HG03521 (cell line): ENCODE data around the gene DCBLD2.
"Not testable (repeated sequence)": the region's sequence is repeated elsewhere in the genome, so short reads cannot be mapped to it uniquely, and the experiment has no call there.

Experiments used
- ATAC-seq: cut with Tn5 transposase; IDR thresholded peaks from one replicate; pipeline ENCODE4 v1.9.1; 2021; ENCODE audit warnings: mild to moderate bottlenecking, moderate library complexity; ENCODE audit not compliant: unreplicated experiment

The DCBLD2 gene

GRCh38 chr3:98893740-98894139 is 7.8 kb downstream of the DCBLD2 start:
- no peak for ATAC-seq

- no peak for ATAC-seq
Observed at GRCh38 chr3:98892263-98892662, 9.2 kb downstream of the DCBLD2 start.

GRCh38 chr3:98890965-98891910 is 10.3 kb downstream of the DCBLD2 start:
- ATAC-seq, result no peak

GRCh38 chr3:98890181-98890835 is 11.2 kb downstream of the DCBLD2 start:
- ATAC-seq, result no peak

DNA sequence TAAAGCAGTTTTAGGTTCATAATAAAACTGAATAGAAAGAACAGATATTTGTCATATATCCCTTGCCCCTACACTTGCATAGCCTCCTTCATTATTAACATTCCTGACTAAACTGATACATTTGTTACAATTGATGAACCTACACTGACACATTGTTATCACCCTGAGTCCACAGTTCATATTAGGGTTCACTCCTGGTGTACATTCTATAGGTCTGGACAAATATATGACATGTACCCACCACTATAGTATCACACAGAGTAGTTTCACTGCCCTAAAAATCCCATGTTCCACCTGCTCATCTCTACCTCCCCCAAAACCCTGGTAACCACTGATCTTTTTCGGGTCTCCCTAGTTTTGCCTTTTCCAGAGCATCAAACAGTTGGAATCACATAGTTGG is 13.8 kb downstream of the DCBLD2 start:
- ATAC-seq, result no peak

GRCh38 chr3:98886525-98886924 is 15.0 kb downstream of the DCBLD2 start:
- no peak for ATAC-seq

DNA sequence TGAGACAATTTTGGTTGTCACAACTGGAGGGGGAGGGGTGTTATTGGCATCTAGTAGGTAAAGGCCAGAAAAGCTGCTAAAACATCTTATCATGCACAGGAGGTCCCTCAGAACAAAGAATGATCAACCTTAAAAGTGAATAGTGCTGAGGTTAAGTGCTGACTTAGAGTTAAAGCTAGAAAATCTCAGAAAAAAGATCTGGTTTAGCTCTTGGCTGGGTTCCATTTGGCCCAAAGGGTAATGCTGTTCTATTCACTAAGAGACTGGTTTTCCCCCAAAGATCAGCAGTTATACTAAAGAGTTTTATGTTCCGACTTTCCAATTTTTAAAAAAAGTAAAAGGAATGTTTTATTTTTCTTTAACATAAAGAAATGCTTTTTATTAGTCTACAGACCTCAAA is 15.6 kb downstream of the DCBLD2 start:
- no peak for ATAC-seq

DNA sequence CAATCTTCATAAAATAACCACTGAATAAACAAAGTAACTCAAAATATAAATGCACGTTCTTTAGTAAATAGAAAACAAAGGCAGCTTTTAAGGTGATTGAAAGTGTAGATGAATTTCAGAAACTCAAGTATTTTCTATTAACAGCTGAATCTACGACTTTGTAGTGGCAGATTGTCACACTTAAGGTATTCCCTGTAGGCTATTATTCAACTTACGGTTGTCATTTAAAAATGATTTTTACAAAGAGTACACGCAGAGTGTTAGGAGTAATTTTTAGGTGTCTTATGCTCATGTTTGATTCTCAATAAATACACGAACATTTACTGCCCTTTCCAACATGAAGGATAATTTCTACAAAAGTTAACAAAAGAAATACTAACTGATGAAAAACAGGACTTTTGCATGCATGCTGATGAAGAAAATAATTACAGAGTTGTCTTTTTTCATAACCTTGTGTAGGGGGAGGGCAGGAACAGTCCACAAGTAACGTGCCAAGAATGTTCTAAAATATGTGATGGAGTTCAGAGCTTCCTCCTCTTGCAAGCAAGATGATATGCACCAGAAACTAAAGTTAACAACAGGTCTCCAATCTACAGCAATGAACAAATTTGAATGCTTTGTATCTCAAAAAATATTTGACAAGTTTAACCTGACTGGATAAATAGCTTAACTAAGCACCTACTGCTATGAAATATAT is 16.7 kb downstream of the DCBLD2 start:
- no peak for ATAC-seq

GRCh38 chr3:98882614-98883333 is 18.7 kb downstream of the DCBLD2 start:
- ATAC-seq, result not testable (repeated sequence)

GRCh38 chr3:98877132-98877531 is 24.4 kb downstream of the DCBLD2 start:
- no peak for ATAC-seq

DNA sequence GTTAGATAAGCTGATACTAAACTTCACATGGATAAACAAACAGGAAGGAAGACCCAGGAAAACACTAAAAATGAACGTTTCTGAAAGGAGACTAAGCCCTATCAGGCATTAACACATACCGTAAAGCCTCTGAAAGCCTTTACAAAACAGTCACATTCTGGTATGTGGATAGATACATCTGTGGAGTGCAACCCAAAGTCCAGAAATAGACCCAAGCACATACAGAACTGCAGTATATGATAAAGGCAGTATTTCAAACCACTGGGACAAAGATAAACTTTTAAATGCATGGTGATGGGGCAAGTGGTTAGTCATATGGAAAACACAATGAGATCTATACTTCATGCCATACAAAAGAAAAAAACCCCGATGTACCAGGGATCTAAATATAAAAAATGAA is 26.0 kb downstream of the DCBLD2 start:
- no peak for ATAC-seq

DNA sequence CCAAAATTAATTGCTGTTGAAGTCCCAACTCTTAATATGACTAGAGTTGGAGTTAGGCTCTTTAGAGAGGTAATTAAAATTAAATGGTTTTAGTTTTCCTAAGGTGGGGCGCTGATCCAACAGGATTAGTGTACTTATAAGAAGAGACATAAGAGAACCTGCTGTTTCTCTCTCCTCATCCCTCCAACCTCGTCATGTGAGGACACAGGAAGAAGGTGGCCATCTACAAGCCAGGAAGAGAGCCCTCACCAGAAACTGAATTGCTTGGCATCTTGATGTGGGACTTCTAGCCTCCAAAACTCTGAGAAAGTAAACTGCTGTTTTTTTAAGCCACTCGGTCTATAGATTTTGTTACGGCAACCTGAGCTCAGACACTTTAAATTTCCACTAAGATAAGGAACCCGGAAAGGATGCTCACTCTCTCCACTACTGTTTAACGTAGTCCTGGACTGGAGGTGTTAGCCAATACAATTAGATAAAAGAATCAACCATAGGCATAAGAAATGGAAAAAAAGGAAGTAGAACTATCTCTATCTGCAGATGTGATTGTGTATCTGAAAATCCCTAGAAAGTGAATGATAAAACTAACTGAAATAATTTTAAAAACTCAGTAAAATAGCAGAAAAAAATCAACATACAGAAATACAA is 26.8 kb downstream of the DCBLD2 start:
- ATAC-seq, result no peak

DNA sequence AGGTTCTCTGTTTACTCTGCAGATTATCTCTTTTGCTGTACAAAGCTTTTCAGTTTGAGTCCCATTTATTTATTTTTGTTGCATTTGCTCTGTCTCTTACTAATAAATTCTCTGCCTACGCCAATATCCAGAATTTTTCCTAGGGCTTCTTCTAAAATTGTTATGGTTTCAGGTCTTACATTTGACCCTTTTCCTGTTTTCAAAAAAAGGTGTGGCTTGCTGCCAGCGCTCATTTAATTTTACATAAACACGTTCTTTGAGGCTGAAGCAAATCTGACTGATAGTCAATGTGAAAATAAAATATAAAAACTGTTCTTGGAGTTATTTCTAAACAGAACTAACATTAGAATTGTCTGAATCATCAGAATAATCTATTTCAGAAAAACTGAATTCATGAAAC is 32.1 kb downstream of the DCBLD2 start:
- no peak for ATAC-seq

- ATAC-seq, result not testable (repeated sequence)
Observed at GRCh38 chr3:98857971-98858370, 43.5 kb downstream of the DCBLD2 start.

GRCh38 chr3:98857258-98857657 is 44.2 kb downstream of the DCBLD2 start:
- ATAC-seq, result not testable (repeated sequence)

DNA sequence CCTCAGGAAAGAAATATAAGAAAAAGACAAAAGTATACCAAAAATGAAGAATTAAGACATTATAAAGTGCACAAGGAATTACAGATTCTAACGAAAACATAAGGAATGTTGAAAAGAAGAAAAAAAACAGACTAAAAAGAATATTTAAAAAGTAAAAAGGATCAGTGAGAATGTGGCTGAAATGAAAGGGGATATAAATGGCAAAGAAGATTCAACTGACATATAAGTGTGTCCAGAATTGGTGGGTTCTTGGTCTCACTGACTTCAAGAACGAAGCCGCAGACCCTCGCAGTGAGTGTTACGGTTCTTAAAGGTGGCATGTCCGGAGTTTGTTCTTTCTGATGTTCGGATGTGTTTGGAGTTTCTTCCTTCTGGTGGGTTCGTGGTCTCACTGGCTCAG is 44.8 kb downstream of the DCBLD2 start:
- no peak for ATAC-seq

DNA sequence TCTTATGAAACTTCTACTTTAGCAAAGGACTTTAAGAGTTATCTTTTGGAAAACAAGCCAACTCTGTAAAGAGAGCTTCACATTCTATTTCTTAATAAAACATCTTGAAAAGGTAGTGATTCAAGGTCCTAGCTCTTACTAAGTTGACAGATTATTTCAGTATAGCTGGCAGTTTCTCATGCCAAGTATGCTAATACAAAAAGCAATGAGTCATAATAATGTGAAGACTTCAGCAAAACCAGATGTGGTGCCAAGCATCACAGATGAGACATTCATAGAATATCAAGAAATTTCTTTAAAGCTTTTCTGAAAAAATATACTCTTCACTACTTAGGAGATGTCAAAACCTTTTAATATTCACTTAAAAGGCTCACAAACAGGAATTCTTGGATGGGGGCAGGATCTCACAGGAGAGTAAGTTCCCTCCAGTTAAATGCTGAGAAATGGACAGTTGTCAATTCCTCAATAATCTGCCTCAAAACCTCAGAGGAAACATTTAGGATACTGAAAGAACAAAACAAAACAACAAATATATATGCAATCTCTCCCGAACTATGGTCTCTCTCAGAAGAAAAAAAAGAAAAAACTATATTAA is 45.6 kb downstream of the DCBLD2 start:
- ATAC-seq, result no peak

- no peak for ATAC-seq
Observed at GRCh38 chr3:98848108-98848507, 53.4 kb downstream of the DCBLD2 start.

DNA sequence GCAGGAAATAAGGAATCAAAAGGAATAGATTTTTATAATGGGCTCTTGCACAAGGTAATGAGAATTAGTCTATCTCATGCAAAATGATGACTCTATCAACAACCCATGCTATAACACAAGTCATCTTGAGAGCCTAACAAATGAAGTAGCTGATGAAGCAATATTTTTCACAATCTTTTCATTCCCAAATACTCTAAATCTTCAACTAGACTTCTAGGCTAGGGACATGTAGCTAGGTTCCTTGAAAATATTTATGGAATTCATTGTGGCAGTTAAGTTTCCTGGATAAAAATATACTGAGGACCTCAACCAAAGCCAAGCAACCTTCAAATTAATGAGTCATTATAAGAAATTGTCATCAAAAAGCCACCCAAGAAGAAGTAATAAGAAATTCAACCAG is 55.4 kb downstream of the DCBLD2 start:
- no peak for ATAC-seq
